NCI-H510A treated with DMSO at 0.1 percent for 48 hours (cell line): ENCODE measurements around the gene ZC2HC1B.
"Not testable (repeated sequence)": the region's sequence is repeated elsewhere in the genome, so short reads cannot be mapped to it uniquely, and the experiment has no call there.

Experiments used
- DNase-seq: peaks from one replicate; lab custom pipeline; 2025; lab: John Stamatoyannopoulos, UW

The ZC2HC1B gene

DNA sequence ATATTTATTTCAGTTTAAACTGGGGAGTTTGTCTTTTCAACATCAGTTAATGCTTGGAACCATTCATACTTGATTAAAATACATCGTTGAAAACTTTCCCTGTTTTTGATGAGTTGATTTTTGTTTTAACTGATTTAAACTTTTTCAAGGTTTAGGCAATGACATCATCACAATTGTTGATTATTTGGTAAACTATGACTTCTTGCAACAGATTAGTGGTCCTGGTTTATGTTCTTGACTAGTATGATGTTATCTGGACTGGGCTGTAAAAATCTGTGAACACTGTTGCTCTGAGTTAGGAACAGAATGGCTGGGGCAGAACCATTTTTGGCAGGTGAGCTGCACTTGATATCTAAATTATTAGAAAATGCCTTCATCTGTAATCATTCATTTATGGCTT is at the start of gene ZC2HC1B:
Gene ZC2HC1B (plus strand): TSS at position 241 of the 400 bp plus-strand sequence. CDS start 66 bp downstream, at position 307.
- DNase-seq: no peak

- no peak for DNase-seq
These were observed 46.7 kb upstream of the ZC2HC1B start for GRCh38 chr6:143817621-143818020.

GRCh38 chr6:143821359-143821758 is 42.9 kb upstream of the ZC2HC1B start:
- DNase-seq: no peak

DNA sequence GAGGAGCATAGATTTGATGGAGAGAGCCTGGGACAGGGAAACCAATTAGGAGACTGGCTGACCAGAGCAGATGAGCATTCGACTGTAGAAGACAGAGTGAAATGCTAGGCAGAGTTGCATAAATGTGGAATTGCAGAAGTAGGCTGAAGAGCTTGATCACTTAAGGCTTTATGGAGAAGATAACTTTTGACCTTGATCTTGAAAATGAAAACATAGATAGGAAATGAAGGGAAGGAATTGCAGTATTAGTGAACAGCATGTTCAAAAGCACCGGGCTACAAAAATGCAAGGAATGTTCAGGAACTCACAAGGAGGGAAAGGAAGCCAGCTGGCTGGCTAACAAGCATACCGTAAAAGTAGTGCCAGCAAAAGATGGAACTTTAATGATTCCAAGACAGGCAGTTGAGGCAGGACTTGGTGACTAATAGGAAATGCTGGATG is 41.7 kb upstream of the ZC2HC1B start:
- DNase-seq: no peak

DNA sequence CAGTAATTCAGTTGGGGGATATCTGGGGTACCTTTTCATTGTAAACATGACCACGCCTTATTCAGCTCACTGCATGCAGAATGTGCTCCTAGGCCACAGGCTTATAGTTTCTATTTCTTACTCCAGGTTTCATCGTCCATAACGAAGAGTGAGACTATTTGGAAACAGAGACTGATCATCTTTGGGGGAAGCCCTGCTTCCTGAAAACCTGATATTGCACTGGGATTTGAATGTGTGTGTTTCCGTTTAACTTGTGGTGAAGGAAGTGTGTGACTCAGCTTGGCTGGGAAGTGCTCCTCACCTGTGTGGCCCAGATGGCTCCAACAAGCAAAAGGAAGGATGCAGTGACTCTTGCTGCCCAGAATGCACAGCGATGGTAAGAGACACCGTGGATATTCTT is 40.7 kb upstream of the ZC2HC1B start:
- DNase-seq: no peak

GRCh38 chr6:143828572-143828971 is 35.7 kb upstream of the ZC2HC1B start:
- no peak for DNase-seq

GRCh38 chr6:143836150-143836549 is 28.1 kb upstream of the ZC2HC1B start:
- DNase-seq: no peak

GRCh38 chr6:143838395-143838794 is 25.9 kb upstream of the ZC2HC1B start:
- no peak for DNase-seq

DNA sequence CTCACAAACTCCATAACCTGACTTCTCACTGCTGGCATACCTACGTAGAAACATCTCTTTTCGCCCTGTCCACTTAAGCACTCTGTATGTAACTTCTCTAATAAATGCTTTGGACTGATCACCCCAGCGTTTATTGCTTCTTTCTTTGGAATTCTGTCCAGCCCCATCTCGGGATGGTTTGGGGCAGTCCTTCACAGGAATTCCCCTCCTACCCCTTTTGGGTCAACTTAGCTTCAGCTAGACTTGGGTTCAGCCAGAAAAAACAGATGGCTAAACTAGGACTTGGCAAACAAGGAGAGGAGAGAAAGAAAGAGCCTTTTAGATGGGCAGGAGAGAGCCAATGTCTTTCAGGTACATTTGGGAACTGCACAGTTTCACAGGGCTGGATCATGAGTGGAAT is 25.1 kb upstream of the ZC2HC1B start:
- DNase-seq: no peak

DNA sequence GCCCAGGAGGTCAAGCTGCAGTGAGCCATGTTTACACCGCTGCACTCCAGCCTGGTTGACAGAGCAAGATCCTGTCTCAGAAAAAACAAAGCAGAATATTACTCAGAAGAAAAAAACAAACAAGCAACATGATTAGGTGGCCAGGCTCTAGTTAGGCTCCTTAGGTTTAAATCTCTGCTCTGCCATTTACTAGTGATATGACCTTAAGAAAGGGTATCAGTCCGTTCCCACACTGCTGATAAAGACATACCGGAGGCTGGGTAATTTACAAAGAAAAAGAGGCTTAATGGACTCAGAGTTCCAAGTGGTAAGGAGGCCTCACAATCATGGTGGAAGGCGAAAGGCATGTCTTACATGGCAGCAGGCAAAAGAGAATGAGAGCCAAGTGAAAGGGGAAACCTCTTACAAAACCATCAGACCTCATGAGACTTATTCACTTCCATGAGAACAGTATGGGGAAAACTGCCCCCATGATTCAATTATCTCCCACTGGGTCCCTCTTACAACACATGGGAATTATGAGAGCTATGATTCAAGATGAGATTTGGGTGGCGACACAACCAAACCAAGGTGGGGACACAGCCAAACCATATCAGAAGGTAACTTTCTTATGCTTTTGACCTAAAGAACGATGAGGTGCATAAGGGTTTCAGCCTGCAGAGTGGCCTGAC is 23.5 kb upstream of the ZC2HC1B start:
- no peak for DNase-seq

- no peak for DNase-seq
These were observed 21.8 kb upstream of the ZC2HC1B start for GRCh38 chr6:143842461-143842901.

GRCh38 chr6:143842902-143843676 is 21.2 kb upstream of the ZC2HC1B start, which contains the start of gene LTV1:
Gene LTV1 (plus strand): TSS chr6:143843338. CDS start chr6:143843478, 140 bp downstream.
- peak; percentile 47 for DNase-seq

DNA sequence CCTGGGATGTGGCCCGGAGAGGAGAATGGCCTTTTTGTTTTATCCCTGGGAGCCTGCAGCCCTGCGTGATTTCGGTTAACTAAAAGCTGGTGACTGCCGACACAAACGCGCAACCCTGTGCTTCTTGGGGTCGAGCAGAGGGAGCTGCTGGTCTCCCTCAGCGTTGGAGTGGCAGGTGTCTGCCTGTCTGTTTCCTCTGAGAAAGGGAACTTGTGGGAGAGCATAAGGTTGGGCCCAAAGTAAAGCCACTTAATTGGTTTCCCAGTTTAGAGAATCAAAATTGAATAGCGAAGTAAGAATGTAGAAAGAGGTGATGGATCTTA is 20.6 kb upstream of the ZC2HC1B start:
- DNase-seq: no peak

DNA sequence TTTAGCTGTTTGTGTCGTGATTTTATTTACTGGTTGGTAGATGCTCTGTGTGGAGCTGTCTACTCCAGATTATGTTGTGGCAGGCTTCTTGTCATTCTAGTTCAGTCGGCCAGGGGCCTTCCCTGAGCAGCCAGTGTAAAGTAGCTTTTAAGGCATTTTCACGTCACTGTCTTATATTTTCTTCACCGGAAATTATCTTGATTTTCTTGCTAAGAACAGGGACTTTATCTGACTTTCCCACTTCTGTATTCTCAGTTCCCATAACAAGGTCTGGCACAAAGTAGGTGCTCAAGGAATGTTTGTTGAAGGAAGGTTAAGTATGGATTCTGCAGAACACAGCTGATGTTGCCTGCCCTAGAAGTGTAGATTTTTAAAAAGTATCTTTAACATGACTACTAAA is 20.3 kb upstream of the ZC2HC1B start:
- DNase-seq: no peak

- DNase-seq: no peak
These were observed 19.2 kb upstream of the ZC2HC1B start for GRCh38 chr6:143845033-143845432.

DNA sequence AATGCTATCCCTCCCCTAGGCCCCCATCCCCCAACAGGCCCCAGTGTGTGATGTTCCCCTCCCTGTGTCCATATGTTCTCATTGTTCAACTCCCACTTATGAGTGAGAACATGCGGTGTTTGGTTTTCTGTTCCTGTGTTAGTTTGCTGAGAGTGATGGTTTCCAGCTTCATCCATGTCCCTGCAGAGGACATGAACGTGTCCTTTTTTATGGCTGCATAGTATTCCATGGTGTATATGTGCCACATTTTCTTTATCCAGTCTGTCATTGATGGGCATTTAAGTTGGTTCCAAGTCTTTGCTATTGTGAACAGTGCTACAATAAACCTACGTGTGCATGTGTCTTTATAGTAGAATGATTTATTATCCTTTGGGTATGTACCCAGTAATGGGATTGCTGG is 12.6 kb upstream of the ZC2HC1B start:
- not testable (repeated sequence) for DNase-seq

GRCh38 chr6:143855057-143855456 is 9.2 kb upstream of the ZC2HC1B start:
- not testable (repeated sequence) for DNase-seq

GRCh38 chr6:143856762-143857161 is 7.5 kb upstream of the ZC2HC1B start:
- not testable (repeated sequence) for DNase-seq

GRCh38 chr6:143857651-143858050 is 6.6 kb upstream of the ZC2HC1B start:
- no peak for DNase-seq

GRCh38 chr6:143859891-143860660 is 4.2 kb upstream of the ZC2HC1B start:
- no peak for DNase-seq

GRCh38 chr6:143863771-143864170 is 503 bp upstream of the ZC2HC1B start:
- DNase-seq: no peak

GRCh38 chr6:143867236-143867635 is 3.0 kb downstream of the ZC2HC1B start:
- no peak for DNase-seq

DNA sequence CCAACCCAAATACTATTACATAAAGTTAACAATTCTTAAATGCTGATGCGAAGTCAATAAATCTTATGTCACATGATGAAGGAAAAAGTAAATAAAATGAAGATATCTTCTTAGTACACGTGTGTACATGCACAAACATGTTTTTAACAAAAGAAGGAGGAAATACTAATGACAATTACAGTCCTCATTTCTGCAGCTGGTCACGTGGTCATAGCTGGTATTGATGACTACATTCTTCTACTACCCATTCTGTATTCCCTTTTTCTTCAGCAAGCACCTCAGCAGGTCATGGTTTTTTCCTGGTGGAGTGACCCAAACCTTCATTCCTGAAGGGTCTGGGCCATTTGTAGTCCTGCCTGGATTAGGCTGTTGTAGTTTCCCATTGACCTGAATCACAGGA is 4.5 kb downstream of the ZC2HC1B start:
- not testable (repeated sequence) for DNase-seq
